ENCODE measurements around the gene ZIC1.

Gene ZIC1

DNA sequence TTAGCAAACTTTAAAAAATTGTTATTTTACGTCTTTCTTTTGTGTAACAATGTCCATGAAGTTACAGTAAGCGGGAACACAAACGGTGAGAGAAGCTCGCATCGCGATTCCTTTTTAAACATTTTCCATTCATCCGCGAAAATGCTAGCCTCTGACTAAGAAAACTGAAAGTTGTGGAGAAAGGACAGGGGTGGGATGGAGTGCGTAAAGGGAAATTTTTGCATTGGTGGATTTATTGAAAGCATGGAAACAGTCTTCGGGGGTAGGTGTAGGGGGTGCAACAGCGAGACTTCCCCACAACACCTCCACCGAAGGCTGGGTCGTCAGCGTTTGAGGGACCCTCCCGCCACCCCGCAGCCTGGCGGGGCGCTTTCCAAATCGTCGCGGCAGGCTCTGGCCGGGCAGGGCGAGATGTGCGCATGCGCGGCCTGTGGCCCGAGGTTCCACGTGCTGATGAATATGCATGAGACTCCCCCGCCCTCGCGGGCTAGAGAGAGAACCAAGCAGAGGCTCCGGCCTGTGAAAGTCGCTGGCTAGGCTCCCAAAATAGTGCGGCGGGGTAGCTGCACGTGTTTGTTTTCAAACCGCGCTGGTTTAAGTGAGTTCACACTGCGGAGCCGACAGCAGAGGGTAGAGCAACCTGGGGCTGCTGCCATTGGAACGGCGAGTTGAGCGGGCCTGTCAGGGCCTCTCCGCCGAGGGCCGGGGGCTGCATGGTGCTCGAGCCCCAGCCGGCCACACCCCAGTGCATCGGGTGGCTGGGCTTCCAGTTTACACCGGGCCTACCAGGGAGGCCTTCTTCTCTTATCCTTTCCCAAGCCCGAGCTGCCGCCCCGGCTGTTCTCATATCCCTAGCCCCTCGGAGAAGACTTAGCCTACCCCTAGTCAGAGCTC is 9.9 kb downstream of the ZIC1 start:
- TF ChIP-seq POLR2AphosphoS5 (IDR thresholded peaks at IDR 0.05; ENCODE audit: low read depth) (no peak), GABPA (IDR thresholded peaks at IDR 0.05; ENCODE audit: low read depth) (no peak)
- Histone ChIP-seq H3K27ac (replicated peaks) (no peak overlapping the region), H3K4me3 (replicated peaks; ENCODE audit: insufficient read depth, low read length) (no peak overlapping the region), H3K27me3 (ENCODE audit: insufficient read depth, poor library complexity, severe bottlenecking) (peaks cover 77% of the 10 kb centered on the region)
- DNase-seq (ENCODE audit: low read depth in 1 of 2, low spot score in 1 of 2): no peak

DNA sequence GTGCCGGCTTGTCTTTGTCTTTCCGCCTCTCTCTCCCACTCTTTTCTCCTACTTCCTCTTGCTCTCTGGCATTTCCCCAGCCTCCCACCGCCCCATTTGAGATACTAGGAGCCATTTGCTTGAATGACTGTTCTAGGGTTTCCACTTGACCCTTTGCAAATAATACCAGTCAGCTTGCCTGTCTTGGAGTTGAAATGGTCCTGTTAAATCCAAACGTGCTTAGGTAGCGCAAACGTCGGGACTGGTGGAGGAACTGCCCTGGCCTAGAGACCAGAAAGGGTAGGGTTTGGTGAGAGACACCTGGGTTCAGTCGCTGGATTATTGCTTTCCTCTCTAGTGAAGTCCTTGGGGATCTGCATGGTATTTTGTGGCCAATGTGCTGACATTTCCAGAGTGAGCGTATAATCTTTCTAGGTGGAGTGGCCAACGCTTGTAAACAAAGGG is 10.6 kb downstream of the ZIC1 start:
- DNase-seq (ENCODE audit: low read depth in 1 of 2, low spot score in 1 of 2): no peak
- H3K27ac ChIP-seq (replicated peaks): no peak overlapping the region
- TF ChIP-seq, protein P1, sequence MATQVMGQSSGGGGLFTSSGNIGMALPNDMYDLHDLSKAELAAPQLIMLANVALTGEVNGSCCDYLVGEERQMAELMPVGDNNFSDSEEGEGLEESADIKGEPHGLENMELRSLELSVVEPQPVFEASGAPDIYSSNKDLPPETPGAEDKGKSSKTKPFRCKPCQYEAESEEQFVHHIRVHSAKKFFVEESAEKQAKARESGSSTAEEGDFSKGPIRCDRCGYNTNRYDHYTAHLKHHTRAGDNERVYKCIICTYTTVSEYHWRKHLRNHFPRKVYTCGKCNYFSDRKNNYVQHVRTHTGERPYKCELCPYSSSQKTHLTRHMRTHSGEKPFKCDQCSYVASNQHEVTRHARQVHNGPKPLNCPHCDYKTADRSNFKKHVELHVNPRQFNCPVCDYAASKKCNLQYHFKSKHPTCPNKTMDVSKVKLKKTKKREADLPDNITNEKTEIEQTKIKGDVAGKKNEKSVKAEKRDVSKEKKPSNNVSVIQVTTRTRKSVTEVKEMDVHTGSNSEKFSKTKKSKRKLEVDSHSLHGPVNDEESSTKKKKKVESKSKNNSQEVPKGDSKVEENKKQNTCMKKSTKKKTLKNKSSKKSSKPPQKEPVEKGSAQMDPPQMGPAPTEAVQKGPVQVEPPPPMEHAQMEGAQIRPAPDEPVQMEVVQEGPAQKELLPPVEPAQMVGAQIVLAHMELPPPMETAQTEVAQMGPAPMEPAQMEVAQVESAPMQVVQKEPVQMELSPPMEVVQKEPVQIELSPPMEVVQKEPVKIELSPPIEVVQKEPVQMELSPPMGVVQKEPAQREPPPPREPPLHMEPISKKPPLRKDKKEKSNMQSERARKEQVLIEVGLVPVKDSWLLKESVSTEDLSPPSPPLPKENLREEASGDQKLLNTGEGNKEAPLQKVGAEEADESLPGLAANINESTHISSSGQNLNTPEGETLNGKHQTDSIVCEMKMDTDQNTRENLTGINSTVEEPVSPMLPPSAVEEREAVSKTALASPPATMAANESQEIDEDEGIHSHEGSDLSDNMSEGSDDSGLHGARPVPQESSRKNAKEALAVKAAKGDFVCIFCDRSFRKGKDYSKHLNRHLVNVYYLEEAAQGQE (IDR thresholded peaks at IDR 0.05; ENCODE audit: insufficient replicate concordance, low read depth): no peak
- TF ChIP-seq POLR2AphosphoS5 (IDR thresholded peaks at IDR 0.05; ENCODE audit: low read depth) (no peak), SPI1 (IDR thresholded peaks at IDR 0.05; ENCODE audit: borderline replicate concordance, low read depth) (no peak), GABPA (IDR thresholded peaks at IDR 0.05; ENCODE audit: low read depth) (no peak)
- TF ChIP-seq, protein P2, sequence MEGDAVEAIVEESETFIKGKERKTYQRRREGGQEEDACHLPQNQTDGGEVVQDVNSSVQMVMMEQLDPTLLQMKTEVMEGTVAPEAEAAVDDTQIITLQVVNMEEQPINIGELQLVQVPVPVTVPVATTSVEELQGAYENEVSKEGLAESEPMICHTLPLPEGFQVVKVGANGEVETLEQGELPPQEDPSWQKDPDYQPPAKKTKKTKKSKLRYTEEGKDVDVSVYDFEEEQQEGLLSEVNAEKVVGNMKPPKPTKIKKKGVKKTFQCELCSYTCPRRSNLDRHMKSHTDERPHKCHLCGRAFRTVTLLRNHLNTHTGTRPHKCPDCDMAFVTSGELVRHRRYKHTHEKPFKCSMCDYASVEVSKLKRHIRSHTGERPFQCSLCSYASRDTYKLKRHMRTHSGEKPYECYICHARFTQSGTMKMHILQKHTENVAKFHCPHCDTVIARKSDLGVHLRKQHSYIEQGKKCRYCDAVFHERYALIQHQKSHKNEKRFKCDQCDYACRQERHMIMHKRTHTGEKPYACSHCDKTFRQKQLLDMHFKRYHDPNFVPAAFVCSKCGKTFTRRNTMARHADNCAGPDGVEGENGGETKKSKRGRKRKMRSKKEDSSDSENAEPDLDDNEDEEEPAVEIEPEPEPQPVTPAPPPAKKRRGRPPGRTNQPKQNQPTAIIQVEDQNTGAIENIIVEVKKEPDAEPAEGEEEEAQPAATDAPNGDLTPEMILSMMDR (IDR thresholded peaks at IDR 0.05; ENCODE audit: insufficient read depth, low read length): no peak
- peaks cover 76% of the 10 kb centered on the region for H3K27me3 ChIP-seq (ENCODE audit: insufficient read depth, poor library complexity, severe bottlenecking)
- H3K4me3 ChIP-seq (replicated peaks; ENCODE audit: insufficient read depth, low read length): no peak overlapping the region

DNA sequence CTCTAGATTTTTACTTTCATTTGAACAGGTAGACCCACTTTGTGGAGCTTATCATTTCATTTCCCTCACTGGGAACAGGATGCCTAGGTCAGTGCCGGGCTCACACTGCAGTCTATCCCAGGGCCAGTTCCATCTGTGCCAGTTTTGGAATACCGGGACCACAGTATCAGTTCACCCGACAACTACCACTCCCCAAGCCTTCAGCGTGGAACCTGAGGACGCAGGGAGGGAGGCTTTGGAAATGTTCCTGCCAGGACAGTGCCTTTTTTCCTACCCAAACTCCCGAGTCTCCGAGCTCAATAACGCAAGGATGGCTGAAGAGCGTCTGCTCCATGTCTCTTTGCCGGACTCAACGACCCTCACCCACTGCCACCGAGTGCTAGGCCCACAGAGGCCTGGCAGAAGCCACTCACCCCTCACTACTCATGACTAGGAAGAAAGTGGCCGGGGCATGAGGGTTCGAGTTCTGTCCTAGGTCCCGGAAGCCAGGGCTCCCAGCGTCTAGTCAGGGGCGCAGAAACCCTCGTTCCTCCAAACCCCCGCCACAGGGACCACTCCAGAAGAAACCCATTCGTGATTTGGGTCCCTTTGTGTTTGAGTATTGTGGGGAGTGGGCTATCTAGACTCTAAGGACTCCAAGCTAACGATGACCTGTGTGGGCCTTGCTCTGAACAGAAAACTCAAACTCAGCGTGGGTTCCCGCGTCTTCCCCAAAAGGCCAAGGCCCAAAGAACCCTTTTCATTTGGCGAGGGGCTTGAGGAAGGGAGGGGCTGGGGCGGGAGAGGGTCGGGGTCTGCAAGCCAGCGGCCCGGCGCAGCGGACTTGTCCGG is 11.4 kb downstream of the ZIC1 start:
- peaks cover 78% of the 10 kb centered on the region for H3K27me3 ChIP-seq (ENCODE audit: insufficient read depth, poor library complexity, severe bottlenecking)
- H3K4me3 ChIP-seq (replicated peaks; ENCODE audit: insufficient read depth, low read length): no peak overlapping the region
- TF ChIP-seq, protein P1 (IDR thresholded peaks at IDR 0.05; ENCODE audit: insufficient replicate concordance, low read depth): no peak
- H3K27ac ChIP-seq (replicated peaks): no peak overlapping the region
- no peak for DNase-seq (ENCODE audit: low read depth in 1 of 2, low spot score in 1 of 2)

DNA sequence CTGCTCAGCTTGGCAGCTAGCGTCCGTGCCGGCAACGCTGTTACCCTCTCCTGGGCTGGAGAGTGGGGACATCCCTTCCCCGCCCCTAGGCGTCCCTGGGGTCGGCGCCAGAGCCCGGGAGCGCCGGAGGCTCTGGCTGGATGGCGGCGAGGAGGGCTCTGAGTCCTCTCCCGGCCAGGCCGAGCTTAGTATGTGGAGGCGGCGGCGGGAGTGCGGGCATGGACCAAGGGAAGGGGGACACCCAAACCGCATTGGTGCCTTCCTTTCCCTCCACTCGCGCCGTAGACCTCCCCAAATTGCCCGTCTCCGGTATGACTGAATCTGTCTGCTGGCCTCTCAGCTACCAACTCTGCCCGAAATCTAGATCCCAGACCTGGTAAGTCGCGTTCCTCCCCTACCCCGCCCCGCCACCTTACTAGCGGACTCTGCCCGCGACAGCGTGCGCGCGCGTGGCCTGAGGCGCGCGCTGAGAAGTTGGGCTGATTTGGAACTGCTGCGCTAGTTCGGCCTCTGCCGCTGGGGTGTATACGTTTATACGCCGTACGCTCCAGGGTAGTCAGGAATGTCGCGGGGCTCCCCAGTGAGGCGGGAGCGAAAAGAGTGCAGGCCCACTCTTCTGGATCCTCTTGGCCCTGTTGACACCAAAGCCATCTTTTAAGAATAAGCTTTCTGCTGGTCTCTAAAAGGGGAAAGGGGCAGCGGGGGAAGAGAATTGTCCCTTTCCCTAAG is 12.2 kb downstream of the ZIC1 start:
- TF ChIP-seq GABPA (IDR thresholded peaks at IDR 0.05; ENCODE audit: low read depth) (no peak), POLR2AphosphoS5 (IDR thresholded peaks at IDR 0.05; ENCODE audit: low read depth) (no peak), SPI1 (IDR thresholded peaks at IDR 0.05; ENCODE audit: borderline replicate concordance, low read depth) (no peak)
- TF ChIP-seq, protein P1 (IDR thresholded peaks at IDR 0.05; ENCODE audit: insufficient replicate concordance, low read depth): no peak
- TF ChIP-seq, protein P2 (IDR thresholded peaks at IDR 0.05; ENCODE audit: insufficient read depth, low read length): no peak
- H3K27ac ChIP-seq (replicated peaks): no peak overlapping the region
- H3K27me3 ChIP-seq (ENCODE audit: insufficient read depth, poor library complexity, severe bottlenecking): peaks cover 71% of the 10 kb centered on the region
- DNase-seq (ENCODE audit: low read depth in 1 of 2, low spot score in 1 of 2): no peak
- H3K4me3 ChIP-seq (replicated peaks; ENCODE audit: insufficient read depth, low read length): no peak overlapping the region
